ENCODE data around the gene TMEM131. TPM values are rescaled to one million over a fixed set of nuclear protein-coding genes. Genes with fewer than 3 reads are reported as not detected.
"Not testable (repeated sequence)": the region's sequence is repeated elsewhere in the genome, so short reads cannot be mapped to it uniquely, and the experiment has no call there.

Gene TMEM131
- total RNA-seq, 2 experiments from 2014 or later: 23.1 to 23.7 TPM

- ChIA-PET POLR2A (no interaction called here), CTCF (no interaction called here)
- peaks cover 35% of the 10 kb centered on the region for H3K9me3 Mint-ChIP-seq
- intact Hi-C loops (cut with micrococcal nuclease): no loop called here
- no peak for DNase-seq
- H3K4me3 Mint-ChIP-seq: no peak overlapping the region
- H3K36me3 Mint-ChIP-seq: peaks cover 47% of the 10 kb centered on the region
- H3K27ac Mint-ChIP-seq: no peak overlapping the region
- H3K4me1 Mint-ChIP-seq (ENCODE audit: low read depth): no peaks in the 10 kb centered on the region
- H3K27me3 Mint-ChIP-seq: no peaks in the 10 kb centered on the region
Observed at GRCh38 chr2:97889156-97889555, 106.6 kb downstream of the TMEM131 start.

- ChIA-PET CTCF (no interaction called here), POLR2A (no interaction called here)
- no peaks in the 10 kb centered on the region for H3K27me3 Mint-ChIP-seq
- H3K27ac Mint-ChIP-seq: no peak overlapping the region
- H3K36me3 Mint-ChIP-seq: peaks cover 53% of the 10 kb centered on the region
- no peak overlapping the region for H3K4me3 Mint-ChIP-seq
- peaks cover 29% of the 10 kb centered on the region for H3K9me3 Mint-ChIP-seq
- DNase-seq: no peak
- intact Hi-C loops (cut with micrococcal nuclease): no loop called here
- no peaks in the 10 kb centered on the region for H3K4me1 Mint-ChIP-seq (ENCODE audit: low read depth)
Observed at GRCh38 chr2:97885841-97886240, 109.9 kb downstream of the TMEM131 start.

GRCh38 chr2:97880334-97880733 is 115.4 kb downstream of the TMEM131 start:
- H3K27ac Mint-ChIP-seq: no peak overlapping the region
- peaks cover 31% of the 10 kb centered on the region for H3K36me3 Mint-ChIP-seq
- intact Hi-C loops (cut with micrococcal nuclease): no loop called here
- ChIA-PET POLR2A (no interaction called here), CTCF (no interaction called here)
- no peak for DNase-seq
- H3K27me3 Mint-ChIP-seq: no peaks in the 10 kb centered on the region
- H3K9me3 Mint-ChIP-seq: peaks cover 22% of the 10 kb centered on the region
- H3K4me3 Mint-ChIP-seq: no peak overlapping the region
- H3K4me1 Mint-ChIP-seq (ENCODE audit: low read depth): peaks cover 10% of the 10 kb centered on the region

- H3K9me3 Mint-ChIP-seq: peaks cover 19% of the 10 kb centered on the region
- no peak overlapping the region for H3K27ac Mint-ChIP-seq
- peaks cover 24% of the 10 kb centered on the region for H3K36me3 Mint-ChIP-seq
- CTCF ChIA-PET: no interaction called here
- no peaks in the 10 kb centered on the region for H3K27me3 Mint-ChIP-seq
- intact Hi-C loops (cut with micrococcal nuclease): no loop called here
- POLR2A ChIA-PET: no interaction called here
- no peak overlapping the region for H3K4me3 Mint-ChIP-seq
- H3K4me1 Mint-ChIP-seq (ENCODE audit: low read depth): peaks cover 17% of the 10 kb centered on the region
- DNase-seq: no peak
Observed at GRCh38 chr2:97878865-97879264, 116.9 kb downstream of the TMEM131 start.

- DNase-seq; POLR2A ChIA-PET; H3K4me3 Mint-ChIP-seq; CTCF ChIA-PET; H3K27ac Mint-ChIP-seq; intact Hi-C loops (cut with micrococcal nuclease); H3K27me3 Mint-ChIP-seq: not testable (repeated sequence)
- Mint-ChIP-seq H3K9me3 (peaks cover 19% of the 10 kb centered on the region), H3K4me1 (ENCODE audit: low read depth) (peaks cover 17% of the 10 kb centered on the region), H3K36me3 (peaks cover 23% of the 10 kb centered on the region)
Observed at GRCh38 chr2:97878317-97878716, 117.4 kb downstream of the TMEM131 start.

- intact Hi-C loops (cut with micrococcal nuclease): no loop called here
- Mint-ChIP-seq H3K4me1 (ENCODE audit: low read depth) (peaks cover 43% of the 10 kb centered on the region), H3K4me3 (no peak overlapping the region), H3K9me3 (peaks cover 3% of the 10 kb centered on the region), H3K27ac (no peak overlapping the region), H3K27me3 (no peaks in the 10 kb centered on the region), H3K36me3 (peaks cover 3% of the 10 kb centered on the region)
- DNase-seq: no peak
- ChIA-PET CTCF (interaction anchor here (1.2 kb wide), 2 partner anchors 64 to 119 kb away, joined by 3 to 5 read pairs; no protein-coding TSS in a partner anchor), POLR2A (interaction anchor here (1.0 to 1.1 kb wide), 2 partner anchors 19 to 92 kb away, joined by 5 read pairs; no protein-coding TSS in a partner anchor)
Observed at GRCh38 chr2:97871096-97871780, 124.5 kb downstream of the TMEM131 start.

GRCh38 chr2:97870396-97870843 is 125.3 kb downstream of the TMEM131 start:
- DNase-seq: peak; percentile 74
- Mint-ChIP-seq H3K9me3 (peaks cover 5% of the 10 kb centered on the region), H3K4me1 (ENCODE audit: low read depth) (peaks cover 41% of the 10 kb centered on the region), H3K27me3 (no peaks in the 10 kb centered on the region), H3K4me3 (no peak overlapping the region), H3K36me3 (peaks cover 7% of the 10 kb centered on the region), H3K27ac (peak overlapping the region; percentile 5)
- POLR2A ChIA-PET: interaction anchor here (1.0 to 1.5 kb wide), 3 partner anchors 18 to 126 kb away, joined by 3 to 5 read pairs (median 5); no protein-coding TSS in a partner anchor
- CTCF ChIA-PET: interaction anchor here (1.0 to 1.2 kb wide), 3 partner anchors 19 to 120 kb away, joined by 3 to 6 read pairs (median 5); no protein-coding TSS in a partner anchor
- intact Hi-C loops (cut with micrococcal nuclease): loop anchor here (1.0 kb wide), 3 partner anchors 20 to 142 kb away; no protein-coding TSS in a partner anchor

- POLR2A ChIA-PET: interaction anchor here (1.0 to 1.5 kb wide), 3 partner anchors 17 to 127 kb away, joined by 3 to 5 read pairs (median 5); no protein-coding TSS in a partner anchor
- intact Hi-C loops (cut with micrococcal nuclease): loop anchor here (1.0 kb wide), 3 partner anchors 20 to 142 kb away; no protein-coding TSS in a partner anchor
- no peak for DNase-seq
- no peaks in the 10 kb centered on the region for H3K27me3 Mint-ChIP-seq
- no peak overlapping the region for H3K4me3 Mint-ChIP-seq
- H3K9me3 Mint-ChIP-seq: peaks cover 5% of the 10 kb centered on the region
- CTCF ChIA-PET: interaction anchor here (1.0 to 1.2 kb wide), 3 partner anchors 18 to 120 kb away, joined by 3 to 6 read pairs (median 5); no protein-coding TSS in a partner anchor
- peaks cover 12% of the 10 kb centered on the region for H3K36me3 Mint-ChIP-seq
- peaks cover 38% of the 10 kb centered on the region for H3K4me1 Mint-ChIP-seq (ENCODE audit: low read depth)
- H3K27ac Mint-ChIP-seq: peak overlapping the region; percentile 5
Observed at GRCh38 chr2:97869722-97870346, 125.9 kb downstream of the TMEM131 start.

GRCh38 chr2:97868986-97869721 is 126.6 kb downstream of the TMEM131 start:
- intact Hi-C loops (cut with micrococcal nuclease): no loop called here
- Mint-ChIP-seq H3K36me3 (peaks cover 17% of the 10 kb centered on the region), H3K27ac (no peak overlapping the region), H3K9me3 (peaks cover 5% of the 10 kb centered on the region), H3K27me3 (no peaks in the 10 kb centered on the region), H3K4me3 (no peak overlapping the region), H3K4me1 (ENCODE audit: low read depth) (peaks cover 35% of the 10 kb centered on the region)
- ChIA-PET CTCF (no interaction called here), POLR2A (interaction anchor here (1.5 kb wide), 1 partner anchor 127 kb away, joined by 3 read pairs; no protein-coding TSS in a partner anchor)
- no peak for DNase-seq

- no peaks in the 10 kb centered on the region for H3K27me3 Mint-ChIP-seq
- H3K9me3 Mint-ChIP-seq: peaks cover 12% of the 10 kb centered on the region
- H3K27ac Mint-ChIP-seq: no peak overlapping the region
- H3K36me3 Mint-ChIP-seq: peaks cover 44% of the 10 kb centered on the region
- peaks cover 9% of the 10 kb centered on the region for H3K4me1 Mint-ChIP-seq (ENCODE audit: low read depth)
- POLR2A ChIA-PET: no interaction called here
- H3K4me3 Mint-ChIP-seq: no peak overlapping the region
- CTCF ChIA-PET: no interaction called here
- intact Hi-C loops (cut with micrococcal nuclease): no loop called here
- DNase-seq: no peak
Observed at GRCh38 chr2:97863829-97864228, 131.9 kb downstream of the TMEM131 start.

GRCh38 chr2:97861177-97861576 is 134.6 kb downstream of the TMEM131 start:
- H3K4me3 Mint-ChIP-seq: no peak overlapping the region
- H3K4me1 Mint-ChIP-seq (ENCODE audit: low read depth): peaks cover 9% of the 10 kb centered on the region
- POLR2A ChIA-PET: no interaction called here
- no peak for DNase-seq
- peaks cover 50% of the 10 kb centered on the region for H3K36me3 Mint-ChIP-seq
- H3K27me3 Mint-ChIP-seq: no peaks in the 10 kb centered on the region
- H3K27ac Mint-ChIP-seq: no peak overlapping the region
- CTCF ChIA-PET: no interaction called here
- peaks cover 9% of the 10 kb centered on the region for H3K9me3 Mint-ChIP-seq
- intact Hi-C loops (cut with micrococcal nuclease): no loop called here

GRCh38 chr2:97858442-97858841 is 137.3 kb downstream of the TMEM131 start:
- no peaks in the 10 kb centered on the region for H3K27me3 Mint-ChIP-seq
- peaks cover under 1% of the 10 kb centered on the region for H3K9me3 Mint-ChIP-seq
- ChIA-PET POLR2A (no interaction called here), CTCF (no interaction called here)
- H3K4me1 Mint-ChIP-seq (ENCODE audit: low read depth): peaks cover 8% of the 10 kb centered on the region
- no peak overlapping the region for H3K27ac Mint-ChIP-seq
- H3K4me3 Mint-ChIP-seq: no peak overlapping the region
- peaks cover 38% of the 10 kb centered on the region for H3K36me3 Mint-ChIP-seq
- DNase-seq: no peak
- intact Hi-C loops (cut with micrococcal nuclease): no loop called here

All from activated CD4-positive, alpha-beta memory T cell treated with anti-CD3 and anti-CD28 coated beads for 36 hours (primary cell).